ENCODE data around the gene FBXO40. TPM values are rescaled to one million over a fixed set of nuclear protein-coding genes. Genes with fewer than 3 reads are reported as not detected.
A peak's percentile ranks its signal among the peaks of the same experiment; 100 is the strongest.
"Not testable (repeated sequence)": the region's sequence is repeated elsewhere in the genome, so short reads cannot be mapped to it uniquely, and the experiment has no call there.

Gene FBXO40, protein sequence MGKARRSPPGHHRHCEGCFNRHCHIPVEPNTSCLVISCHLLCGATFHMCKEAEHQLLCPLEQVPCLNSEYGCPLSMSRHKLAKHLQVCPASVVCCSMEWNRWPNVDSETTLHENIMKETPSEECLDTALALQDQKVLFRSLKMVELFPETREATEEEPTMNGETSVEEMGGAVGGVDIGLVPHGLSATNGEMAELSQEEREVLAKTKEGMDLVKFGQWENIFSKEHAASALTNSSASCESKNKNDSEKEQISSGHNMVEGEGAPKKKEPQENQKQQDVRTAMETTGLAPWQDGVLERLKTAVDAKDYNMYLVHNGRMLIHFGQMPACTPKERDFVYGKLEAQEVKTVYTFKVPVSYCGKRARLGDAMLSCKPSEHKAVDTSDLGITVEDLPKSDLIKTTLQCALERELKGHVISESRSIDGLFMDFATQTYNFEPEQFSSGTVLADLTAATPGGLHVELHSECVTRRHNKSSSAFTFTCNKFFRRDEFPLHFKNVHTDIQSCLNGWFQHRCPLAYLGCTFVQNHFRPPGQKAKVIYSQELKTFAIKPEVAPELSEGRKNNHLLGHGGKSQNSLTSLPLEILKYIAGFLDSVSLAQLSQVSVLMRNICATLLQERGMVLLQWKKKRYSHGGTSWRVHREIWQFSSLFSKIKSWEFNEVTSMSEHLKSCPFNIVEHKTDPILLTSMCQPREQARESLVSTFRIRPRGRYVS
- total RNA-seq (2014; rRNA removed; shearing (Covaris generic)): not detected in 2 replicates
- not detected in 2 replicates for polyA plus RNA-seq (2014; cell fraction: nucleus; rRNA removed)

DNA sequence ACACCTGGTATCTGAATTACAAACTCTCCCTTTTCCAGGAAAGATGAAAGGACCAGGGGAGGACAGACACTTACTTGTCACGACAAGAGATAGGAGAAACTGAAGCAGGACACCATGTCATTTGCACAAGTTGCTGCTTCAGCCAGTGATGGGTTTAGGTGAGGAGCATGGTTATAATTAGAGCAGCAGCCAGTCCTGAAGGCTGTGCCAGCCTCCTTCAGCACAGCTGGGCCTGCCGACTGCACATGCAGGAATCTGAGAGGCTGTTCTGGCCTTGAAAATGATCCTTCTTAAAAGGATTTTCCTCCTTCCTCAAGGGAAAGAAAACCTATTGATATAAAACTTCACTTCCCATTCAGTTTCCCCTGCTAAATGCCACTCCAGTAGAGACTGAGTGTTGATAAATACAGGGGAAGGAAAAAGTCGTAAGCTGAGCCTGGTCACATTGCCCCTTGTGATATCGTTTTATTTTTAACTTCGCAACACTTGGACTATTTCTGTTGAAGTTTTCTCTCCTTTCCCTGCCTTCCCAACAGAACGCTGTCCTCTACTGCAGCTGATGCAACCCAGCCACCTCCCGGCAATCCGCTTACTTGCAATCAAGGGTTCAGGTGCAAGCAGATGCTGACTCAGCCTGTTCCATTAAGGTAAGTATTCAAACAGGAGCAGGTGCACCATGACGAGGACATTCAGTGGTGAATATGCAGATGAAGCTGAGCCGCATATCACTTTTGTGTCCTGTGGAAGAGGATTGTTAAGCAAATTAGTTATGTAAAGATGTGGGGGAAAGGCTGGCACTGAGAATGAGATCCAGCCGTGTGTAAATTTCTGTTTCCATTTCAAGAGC is at the start of gene FBXO40:
Gene FBXO40 (plus strand): TSS at position 524 of the 847 bp plus-strand sequence. CDS start 27,197 bp downstream, outside the sequence.
- DNase-seq (ENCODE audit: extremely low read depth, low read depth): no peak

DNA sequence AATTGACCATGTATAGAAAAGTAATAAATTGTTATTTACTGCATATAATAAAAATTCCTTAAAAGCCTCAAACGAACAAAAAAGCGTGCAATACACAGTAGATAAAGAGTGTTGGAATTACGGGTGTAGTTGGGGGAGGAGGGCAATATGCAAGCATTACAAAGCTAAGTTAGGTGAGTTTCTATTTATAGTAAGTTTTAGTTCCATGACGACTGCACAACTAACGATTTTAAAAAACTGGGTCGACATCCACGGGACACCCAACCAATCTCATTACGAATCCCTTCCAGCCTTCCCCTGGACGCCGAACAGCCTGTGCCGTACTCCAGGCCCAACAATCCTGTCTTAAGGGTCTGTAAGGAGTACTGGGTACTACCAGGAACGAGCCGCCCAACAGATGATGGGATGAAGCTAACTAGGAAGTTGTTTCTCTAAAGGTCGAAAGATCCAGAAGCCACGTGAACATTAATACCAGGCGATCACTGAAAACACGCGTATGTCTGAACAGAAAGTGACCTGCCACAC is 48.1 kb upstream of the FBXO40 start:
- DNase-seq (ENCODE audit: extremely low read depth, low read depth): no peak

DNA sequence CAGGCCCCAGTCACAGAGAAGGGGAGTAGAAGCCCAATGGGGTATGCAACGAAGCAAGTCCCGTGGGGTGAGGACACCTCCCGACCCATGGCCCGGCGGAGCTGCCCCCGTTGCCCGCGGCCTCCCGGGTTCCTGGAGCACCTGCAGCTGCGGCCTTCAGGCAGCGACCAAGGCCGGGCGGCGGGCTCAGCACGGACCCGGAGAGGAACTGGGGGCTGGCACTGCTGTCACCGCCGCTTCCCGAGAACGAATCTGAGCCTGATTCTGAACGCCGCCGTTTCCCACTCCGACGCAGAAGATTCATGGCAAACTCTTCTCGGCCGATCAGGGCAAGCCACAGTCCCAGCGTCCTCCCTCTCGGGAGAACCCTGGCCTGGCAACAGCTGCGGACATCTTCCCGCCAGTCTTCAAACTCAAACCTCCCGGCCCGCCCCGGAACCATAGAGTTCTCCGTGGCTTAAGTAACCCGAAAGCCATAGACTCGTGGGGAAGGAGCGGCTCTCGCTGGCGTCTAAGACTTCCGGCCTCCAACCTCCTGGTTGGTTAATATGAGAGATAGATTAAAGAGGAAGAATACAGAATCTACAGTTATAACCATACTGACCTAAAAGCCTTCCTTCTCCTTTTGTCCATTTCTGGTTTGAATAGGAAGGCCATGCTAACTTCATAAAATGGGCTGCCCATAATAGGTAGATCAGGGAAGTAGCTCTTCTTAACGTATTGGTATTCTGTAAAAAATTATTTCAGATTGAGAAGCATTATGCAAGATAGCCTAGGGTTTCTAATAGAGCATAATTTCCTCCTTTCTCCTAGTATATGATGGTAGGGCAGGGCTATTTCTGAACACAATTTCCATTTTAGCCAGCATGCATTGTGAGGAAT is 47.4 kb upstream of the FBXO40 start, which contains the start of gene POLQ:
Gene POLQ (minus strand): TSS at position 415 of the 882 bp plus-strand sequence. CDS start 111 bp downstream, at position 304.
- peak; percentile 83 for DNase-seq (ENCODE audit: extremely low read depth, low read depth)

DNA sequence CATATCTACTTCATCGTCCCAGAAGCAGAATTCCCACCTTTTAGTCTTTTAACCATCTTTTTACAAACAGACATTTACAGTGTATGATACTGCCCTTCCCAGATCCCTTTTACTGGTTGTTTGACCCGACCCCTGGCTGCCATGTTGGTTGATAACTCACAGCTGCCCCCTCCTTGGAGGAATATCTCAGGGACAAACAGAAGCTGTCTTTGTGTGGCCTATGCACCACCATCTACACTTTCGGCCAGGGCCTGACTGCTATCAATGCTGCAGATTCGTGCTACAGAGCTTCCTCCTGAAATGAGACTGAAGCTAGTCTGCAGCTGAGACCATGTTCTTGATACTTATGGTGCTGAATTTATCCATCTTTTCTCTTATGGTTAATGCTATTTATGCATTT is 40.8 kb upstream of the FBXO40 start:
- DNase-seq (ENCODE audit: extremely low read depth, low read depth): no peak

DNA sequence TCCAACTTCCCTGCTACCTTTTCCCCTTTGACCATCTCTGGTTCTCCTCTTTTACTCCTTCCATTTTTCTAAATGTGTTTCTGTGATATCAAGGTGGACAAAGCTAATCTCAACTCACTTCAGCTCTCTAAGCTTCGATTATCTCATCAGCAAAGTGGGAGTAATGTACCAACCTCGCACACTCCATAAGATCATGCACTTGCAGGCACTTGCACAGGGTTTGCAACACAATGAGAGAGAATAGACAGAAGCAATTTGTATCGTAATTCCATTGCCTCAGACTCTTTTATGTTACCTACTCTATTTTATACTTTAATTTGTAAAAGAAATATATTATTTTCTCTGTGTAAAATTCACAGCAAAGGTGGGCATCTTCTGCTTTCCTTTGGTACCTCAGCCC is 40.4 kb upstream of the FBXO40 start:
- DNase-seq (ENCODE audit: extremely low read depth, low read depth): no peak

DNA sequence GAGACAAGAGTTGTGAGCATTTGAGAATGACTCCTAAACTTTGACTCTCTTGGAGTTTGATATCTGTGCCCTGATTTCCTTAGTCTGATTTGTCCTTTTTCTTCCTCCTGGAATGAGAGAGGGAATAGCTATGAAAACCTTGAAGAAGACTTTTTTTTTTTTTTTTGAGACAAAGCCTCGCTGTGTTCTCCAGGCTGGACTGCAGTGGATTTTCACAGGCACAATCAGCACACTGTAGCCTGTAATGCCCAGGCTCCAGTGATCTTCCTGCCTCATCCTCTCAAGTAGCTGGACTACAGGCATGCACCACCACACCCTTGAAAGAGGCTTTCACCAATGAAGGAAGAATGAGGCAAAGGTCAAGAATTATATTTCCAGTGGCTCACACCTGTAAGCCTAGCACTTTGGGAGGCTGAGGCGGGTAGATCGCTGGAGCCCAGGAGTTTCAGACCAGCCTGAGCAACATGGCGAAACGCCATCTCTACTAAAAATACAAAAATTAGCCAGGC is 35.7 kb upstream of the FBXO40 start:
- no peak for DNase-seq (ENCODE audit: extremely low read depth, low read depth)

DNA sequence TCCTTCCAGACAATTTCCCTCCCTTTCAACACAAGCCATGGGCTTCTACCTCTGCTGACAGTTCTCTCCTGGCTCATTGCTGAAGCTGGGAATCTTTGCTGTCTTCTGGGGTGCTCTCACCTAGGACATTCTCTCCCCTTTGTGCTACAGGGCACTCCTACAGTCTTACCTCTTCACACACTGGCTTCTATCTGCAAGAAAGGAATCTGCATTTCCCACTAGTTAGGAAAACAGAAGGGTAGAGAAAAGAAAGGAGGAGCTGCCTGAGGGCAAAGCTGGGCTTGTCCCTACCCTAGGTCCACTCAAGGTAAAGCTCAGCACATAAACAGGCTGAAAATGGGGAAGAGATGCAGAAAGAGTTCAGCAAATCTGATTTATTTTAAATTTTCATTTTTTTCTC is 31.0 kb upstream of the FBXO40 start:
- DNase-seq (ENCODE audit: extremely low read depth, low read depth): no peak

DNA sequence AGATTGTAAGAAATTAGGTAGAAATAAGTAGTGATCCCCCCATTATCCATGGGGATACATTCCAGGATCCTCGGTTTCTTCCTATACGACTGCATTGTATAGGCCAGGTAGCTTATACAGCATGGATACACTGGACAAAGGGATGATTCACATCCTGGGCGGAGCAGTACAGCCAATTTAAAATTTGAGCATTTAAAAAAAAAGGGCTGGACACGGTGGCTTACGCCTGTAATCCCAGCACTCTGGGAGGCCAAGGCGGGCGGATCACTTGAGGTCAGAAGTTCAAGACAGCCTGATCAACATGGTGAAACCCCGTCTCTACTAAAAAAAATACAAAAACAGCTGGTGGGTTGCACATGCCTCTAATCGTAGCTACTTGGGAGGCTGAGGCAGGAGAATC is 26.4 kb upstream of the FBXO40 start:
- DNase-seq (ENCODE audit: extremely low read depth, low read depth): no peak

DNA sequence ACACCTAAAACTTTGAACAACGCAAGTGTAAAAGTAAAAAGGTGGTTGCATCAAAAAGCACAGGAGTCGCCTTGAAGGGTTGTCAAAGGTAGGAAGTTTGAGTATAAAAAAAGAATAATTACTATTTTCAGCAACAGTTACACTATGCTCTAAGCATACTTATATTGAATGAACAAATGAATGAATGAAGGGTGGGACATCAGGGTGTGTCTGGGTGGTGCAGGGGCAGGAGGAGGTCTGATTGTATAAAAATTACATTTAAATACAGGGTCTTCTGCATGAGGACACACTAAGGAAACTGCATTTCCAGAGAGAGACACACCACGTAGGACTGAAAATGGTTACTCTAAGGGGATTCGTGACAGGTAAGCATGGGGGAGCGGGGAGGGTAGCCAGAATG is 25.5 kb upstream of the FBXO40 start, which contains the start of gene ARGFX:
Gene ARGFX (plus strand): TSS at position 301 of the 400 bp plus-strand sequence. CDS start 2,765 bp downstream, outside the sequence.
- DNase-seq (ENCODE audit: extremely low read depth, low read depth): no peak

DNA sequence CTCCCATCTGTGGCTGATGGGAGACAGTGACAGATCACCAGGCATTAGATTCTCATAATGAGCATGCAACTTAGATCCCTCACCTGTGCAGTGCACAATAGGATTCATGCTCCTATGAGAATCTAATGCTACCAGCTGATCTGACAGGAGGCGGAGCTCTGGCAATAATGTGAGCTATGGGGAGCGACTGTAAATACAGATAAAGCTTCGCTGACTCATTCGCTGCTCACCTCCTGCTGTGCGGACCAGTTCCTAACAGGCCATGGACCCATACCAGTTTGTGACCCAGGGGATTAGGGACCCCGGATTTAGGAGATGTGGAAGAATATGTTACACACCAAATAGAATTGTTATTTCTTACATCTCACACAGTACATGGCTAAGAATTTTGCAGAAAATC is 18.7 kb upstream of the FBXO40 start:
- peak; percentile 24 for DNase-seq (ENCODE audit: extremely low read depth, low read depth)

DNA sequence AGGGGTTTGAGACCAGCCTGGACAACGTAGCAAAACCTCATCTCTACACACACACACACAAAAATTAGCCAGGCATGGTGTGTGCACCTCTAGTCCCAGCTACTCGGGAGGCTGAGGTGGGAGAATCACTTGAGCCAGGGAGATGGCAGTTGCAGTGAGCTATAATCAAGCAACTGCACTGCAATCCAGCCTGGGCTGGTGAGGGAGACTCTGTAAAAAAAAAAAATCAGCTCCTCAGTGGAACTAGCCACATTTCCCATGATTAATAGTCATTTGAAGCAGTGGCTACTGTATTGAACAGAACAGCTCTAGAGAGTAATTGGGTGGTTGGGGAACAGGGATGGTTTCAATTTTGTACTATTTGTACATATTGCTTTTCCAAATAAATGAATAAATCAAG is 11.5 kb upstream of the FBXO40 start:
- DNase-seq (ENCODE audit: extremely low read depth, low read depth): no peak

DNA sequence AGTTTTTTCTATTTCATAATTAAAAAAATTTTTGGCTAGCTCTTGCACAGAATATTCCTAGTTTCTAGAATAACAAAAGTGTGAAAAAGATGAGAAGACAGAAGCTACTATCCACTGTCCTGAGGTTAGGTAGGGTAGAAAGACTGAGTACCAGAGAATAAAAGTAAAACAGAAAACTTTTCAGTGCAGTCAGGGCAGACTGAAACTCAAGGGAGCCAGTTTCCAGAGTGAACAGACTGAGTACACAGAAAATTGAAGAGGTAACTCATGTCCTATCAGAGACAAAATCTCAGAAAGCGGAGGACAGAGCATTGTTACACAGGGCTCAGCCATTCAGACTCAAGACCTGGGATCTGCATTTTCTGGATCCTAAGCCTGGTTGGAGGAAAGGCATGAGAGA is 8.8 kb upstream of the FBXO40 start:
- no peak for DNase-seq (ENCODE audit: extremely low read depth, low read depth)

DNA sequence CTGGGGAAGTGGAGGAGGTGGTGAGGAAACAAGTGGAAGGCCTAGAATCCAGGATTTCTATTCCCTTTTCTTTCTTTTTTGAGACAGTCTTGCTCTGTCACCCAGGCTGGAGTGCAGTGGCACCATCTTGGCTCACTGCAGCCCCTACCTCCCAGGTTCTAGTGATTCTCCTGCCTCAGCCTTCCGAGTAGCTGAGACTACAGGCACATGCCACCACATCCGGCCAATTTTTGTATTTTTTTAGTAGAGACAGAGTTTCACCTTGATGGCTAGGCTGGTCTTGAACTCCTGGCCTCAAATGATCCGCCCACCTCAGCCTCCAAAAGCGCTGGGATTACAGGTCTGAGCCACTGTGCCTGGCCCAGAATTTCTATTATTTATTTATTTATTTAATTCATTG is 627 bp downstream of the FBXO40 start:
- not testable (repeated sequence) for DNase-seq (ENCODE audit: extremely low read depth, low read depth)

DNA sequence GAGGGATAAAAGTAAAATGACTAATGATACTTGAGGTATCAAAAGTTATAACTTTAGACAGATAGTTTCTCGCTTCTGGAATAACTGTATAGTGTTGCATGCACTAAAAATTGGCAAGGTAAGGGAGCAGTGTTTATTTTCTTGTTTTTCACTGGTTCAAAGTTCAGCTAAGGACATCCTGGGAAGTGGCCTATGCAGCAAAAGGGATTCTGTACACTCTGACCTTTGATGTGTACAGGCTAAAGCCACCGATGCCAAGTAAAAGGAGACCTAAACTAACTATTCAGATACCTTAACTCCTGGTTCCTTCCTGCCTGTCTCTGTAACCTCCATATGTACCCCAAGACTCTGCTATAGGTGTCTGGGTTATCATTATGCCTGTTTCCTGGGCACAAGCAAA is 1.7 kb downstream of the FBXO40 start:
- no peak for DNase-seq (ENCODE audit: extremely low read depth, low read depth)

DNA sequence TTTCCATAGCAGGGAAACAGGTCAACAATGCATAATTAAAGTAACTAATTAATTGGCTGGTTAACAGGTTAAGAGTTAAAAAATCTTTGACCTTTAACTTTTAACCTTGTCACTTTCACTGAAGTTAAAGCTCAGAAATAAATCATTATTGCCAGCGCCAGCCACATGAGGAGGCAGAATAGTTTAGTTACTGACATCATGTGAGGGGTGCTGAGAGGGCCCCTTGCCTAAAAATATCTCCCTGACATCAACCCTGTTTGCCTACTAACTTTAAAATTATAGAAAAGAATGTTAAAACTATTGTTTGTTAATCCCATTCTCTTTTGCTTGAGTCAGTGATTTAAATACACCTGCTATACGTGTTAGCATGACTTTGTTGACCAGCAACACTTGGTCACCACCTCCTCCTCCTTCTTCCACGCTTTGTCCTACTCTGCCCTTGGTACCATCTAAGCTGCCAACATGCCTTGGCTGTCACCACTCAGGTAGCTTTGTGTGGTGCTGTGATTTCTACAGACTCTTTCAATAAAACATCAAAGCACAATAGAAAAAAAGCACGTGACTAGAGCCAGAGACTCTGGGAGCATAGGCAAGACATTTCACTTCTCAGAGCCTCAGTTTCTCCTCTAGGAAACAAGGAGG is 2.7 kb downstream of the FBXO40 start:
- no peak for DNase-seq (ENCODE audit: extremely low read depth, low read depth)

DNA sequence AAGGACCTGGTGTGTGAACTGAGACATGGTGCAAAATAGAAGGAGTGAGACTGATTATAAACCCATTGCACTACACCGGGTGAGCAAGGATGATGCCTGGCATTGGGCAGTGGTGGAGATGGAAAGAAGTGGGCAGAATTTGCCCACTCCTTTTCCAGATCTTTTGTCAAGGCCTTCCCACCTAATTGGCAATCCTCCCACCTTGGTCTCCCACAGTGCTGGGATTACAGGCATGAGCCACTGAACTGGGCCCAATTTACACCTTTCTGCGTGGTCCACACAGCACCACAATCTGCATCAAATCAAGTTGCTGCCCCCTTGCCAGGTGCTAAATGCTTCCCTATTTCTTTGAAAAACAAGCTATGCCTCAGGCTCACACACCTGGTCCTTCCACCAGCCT is 5.4 kb downstream of the FBXO40 start:
- no peak for DNase-seq (ENCODE audit: extremely low read depth, low read depth)

DNA sequence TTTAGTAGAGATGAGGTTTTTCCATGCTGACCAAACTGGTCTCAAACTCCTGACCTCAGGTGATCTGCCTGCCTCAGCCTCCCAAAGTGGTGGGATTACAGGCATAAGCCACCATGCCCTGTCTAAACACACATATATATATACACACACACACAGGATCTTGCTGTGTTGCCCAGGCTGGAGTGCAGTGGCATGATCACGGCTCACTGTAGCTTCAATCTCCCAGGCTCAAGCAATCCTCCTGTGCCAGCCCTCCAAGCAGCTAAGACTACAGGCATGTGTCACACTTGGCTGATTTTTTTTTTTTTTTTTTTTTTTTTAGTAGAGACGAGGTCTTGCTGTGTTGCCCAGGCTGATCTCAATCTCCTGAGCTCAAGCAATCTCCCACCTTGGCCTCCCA is 6.7 kb downstream of the FBXO40 start:
- not testable (repeated sequence) for DNase-seq (ENCODE audit: extremely low read depth, low read depth)

DNA sequence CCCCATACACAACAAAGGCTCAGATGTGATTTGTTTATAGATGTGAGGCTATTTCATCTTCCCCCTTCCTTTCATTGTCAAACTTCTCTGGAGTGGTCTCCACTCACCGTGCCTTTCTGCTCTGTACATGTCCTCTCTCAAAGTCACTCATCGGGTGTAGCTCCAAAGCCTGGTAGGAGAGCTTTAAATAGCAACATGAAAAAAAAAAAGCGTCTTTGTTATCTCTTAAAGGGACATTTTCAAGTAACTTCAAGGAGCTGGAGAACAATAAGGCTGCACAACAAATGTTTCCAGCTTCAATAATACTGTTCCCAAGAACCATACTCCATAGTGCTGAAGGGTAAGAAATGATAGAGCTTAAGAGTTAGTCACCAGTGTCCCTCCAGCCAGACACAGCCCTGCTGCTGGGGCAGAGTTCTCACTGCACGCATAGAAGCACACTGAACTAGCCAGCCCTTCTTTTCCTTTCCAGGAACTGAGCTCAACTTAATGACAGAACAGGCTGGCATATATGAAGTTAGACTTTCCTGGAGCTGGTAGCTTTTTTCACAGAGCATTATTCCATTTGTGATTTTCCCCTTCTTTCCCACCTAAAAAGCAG is 8.1 kb downstream of the FBXO40 start:
- no peak for DNase-seq (ENCODE audit: extremely low read depth, low read depth)
